PC-9 (cell line): ENCODE results near the gene CCDC88C. TPM values are rescaled to one million over a fixed set of nuclear protein-coding genes. Genes with fewer than 3 reads are reported as not detected.

Experiments used
- BruUV-seq: library from RNA; stranded (reverse); fragments of 400-500 nt; replicated peaks from 2 replicates; lab custom pipeline; 2021; lab: Mats Ljungman, UMichigan
- CTCF ChIA-PET: fragments of 300-600 bp; sonication (Branson Sonifier 250); formaldehyde crosslinking; loops from one replicate; lab custom pipeline; 2022; ENCODE audit warnings: antibody characterized with exemption; lab: Charles Lee
- POLR2A ChIA-PET: fragments of 300-600 bp; sonication (Branson Sonifier 250); formaldehyde crosslinking; loops from one replicate; lab custom pipeline; 2022; ENCODE audit warnings: antibody characterized with exemption; ENCODE audit not compliant: unreplicated experiment; lab: Charles Lee
- DNase-seq, 2 experiments: peaks; one replicate each; pipeline versions ENCODE4 v3.0.0 to v3.0.0-alpha.2; 2015 to 2022; ENCODE audit warnings: mixed read lengths in 1 of 2
- H2AFZ ChIP-seq: fragments of 200-600 bp; sonication (generic); 2 replicates; pipeline ENCODE4 v1.8.1; 2017; ENCODE audit warnings: antibody characterized with exemption
- H3F3A ChIP-seq: fragments of 200-600 bp; sonication (generic); 2 replicates; pipeline ENCODE4 v1.8.1; 2017; ENCODE audit warnings: antibody characterized with exemption, mild to moderate bottlenecking, low read depth; ENCODE audit not compliant: insufficient read depth
- H3K27ac ChIP-seq: fragments of 200-600 bp; sonication (generic); 2 replicates; pipeline ENCODE4 v1.6.1; 2016; ENCODE audit warnings: mixed run types
- H3K27me3 ChIP-seq: fragments of 200-600 bp; sonication (generic); 2 replicates; pipeline ENCODE4 v1.6.1; 2016; ENCODE audit warnings: low read depth, mixed run types; ENCODE audit not compliant: insufficient read depth
- H3K36me3 ChIP-seq: fragments of 200-600 bp; sonication (generic); 2 replicates; pipeline ENCODE4 v1.6.1; 2016; ENCODE audit warnings: low read depth, mixed run types
- H3K4me1 ChIP-seq: fragments of 200-600 bp; sonication (generic); replicated peaks from 2 replicates; pipeline ENCODE4 v1.6.1; 2016; ENCODE audit warnings: mixed run types; ENCODE audit not compliant: insufficient read depth
- H3K4me2 ChIP-seq: fragments of 200-600 bp; sonication (generic); 2 replicates; pipeline ENCODE4 v1.6.1; 2017; ENCODE audit warnings: mixed run types
- H3K4me3 ChIP-seq: fragments of 200-600 bp; sonication (generic); 2 replicates; pipeline ENCODE4 v1.6.1; 2016; ENCODE audit warnings: mixed run types
- H3K79me2 ChIP-seq: fragments of 200-600 bp; sonication (generic); 2 replicates; pipeline ENCODE4 v1.6.1; 2017; ENCODE audit warnings: low read depth, mixed run types
- H3K9me2 ChIP-seq: fragments of 200-600 bp; sonication (generic); 2 replicates; pipeline ENCODE4 v1.8.1; 2017; ENCODE audit warnings: mild to moderate bottlenecking; ENCODE audit not compliant: insufficient read depth
- H3K9me3 ChIP-seq: fragments of 200-600 bp; sonication (generic); 2 replicates; pipeline ENCODE4 v1.8.1; 2016; ENCODE audit warnings: low read depth; ENCODE audit not compliant: insufficient read depth
- H4K20me1 ChIP-seq: fragments of 200-600 bp; sonication (generic); 2 replicates; pipeline ENCODE4 v1.8.1; 2017; ENCODE audit not compliant: insufficient read depth
- EZH2 ChIP-seq: fragments of 200-600 bp; sonication (generic); IDR thresholded peaks from 2 replicates; pipeline ENCODE4 v1.8.0; 2017; ENCODE audit warnings: antibody characterized with exemption, low read depth
- intact Hi-C: fragments of 100-400 bp; cut with micrococcal nuclease; formaldehyde crosslinking; loops from one replicate; pipeline ENCODE4 v1.10.0; 2022; ENCODE audit not compliant: unreplicated experiment
- total RNA-seq: library from RNA; stranded (reverse); gene quantifications from 2 replicates; pipeline ENCODE4 v1.2.3, GENCODE V29; 2021
- TF ChIP-seq, protein P1 (sequence below): fragments of 200-600 bp; sonication (generic); conservative IDR thresholded peaks from 2 replicates; pipeline ENCODE4 v1.6.1; 2017; ENCODE audit warnings: mixed run types, antibody characterized with exemption, mild to moderate bottlenecking, moderate library complexity

CCDC88C gene
- total RNA-seq, 1 experiment from 2014 or later: 7.4 TPM

DNA sequence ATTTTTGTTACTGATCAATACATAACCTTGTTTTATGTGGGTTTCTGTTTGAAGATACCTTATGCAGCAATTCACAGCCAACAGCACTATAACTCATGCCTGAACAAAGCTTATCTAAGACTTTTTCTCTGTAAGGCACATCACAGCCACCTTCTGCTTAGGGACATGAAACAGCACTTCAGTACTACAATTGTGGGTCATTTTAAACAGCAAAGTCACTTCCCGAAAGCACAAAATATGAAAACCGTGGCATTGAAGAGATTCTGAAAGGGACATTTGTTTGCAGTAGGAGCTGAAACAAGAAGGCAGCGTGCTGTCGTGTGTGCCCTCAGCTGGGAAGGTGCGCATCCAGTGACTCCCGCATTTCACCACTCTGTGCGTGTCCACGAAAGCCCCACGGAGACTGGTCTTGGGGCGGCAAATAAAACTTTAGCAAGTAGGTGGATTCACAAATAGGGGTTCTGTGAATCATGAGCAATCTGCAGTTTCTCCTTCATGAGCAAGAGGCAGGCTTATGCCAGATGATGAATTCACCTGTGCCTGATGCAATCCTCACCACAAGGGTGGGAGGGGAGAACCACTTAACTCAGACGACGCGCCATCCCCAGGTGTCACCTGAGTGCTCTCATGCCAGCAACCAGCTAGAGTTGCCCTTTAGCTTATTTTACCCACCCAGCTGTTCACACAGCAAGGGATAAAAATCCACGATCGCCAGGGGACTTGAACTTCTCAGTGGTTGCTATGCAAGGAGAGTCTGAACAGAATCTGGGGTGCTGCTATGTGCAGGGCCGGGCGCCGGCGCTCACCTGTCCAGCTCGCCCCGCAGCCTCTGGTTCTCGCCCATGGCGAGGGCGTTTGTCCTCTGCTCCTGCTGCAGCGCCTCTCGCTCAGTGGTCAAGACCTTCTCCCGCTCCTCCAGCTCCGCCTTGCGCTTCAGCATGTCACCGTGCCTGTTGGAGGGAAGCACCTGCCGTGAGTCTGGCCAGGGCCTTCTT is 118.2 kb downstream of the CCDC88C start:
- Histone ChIP-seq H3K27ac (no peak overlapping the region), H2AFZ (no peak overlapping the region), H3K4me2 (no peak overlapping the region), H4K20me1 (no peaks in the 10 kb centered on the region), H3K36me3 (no peaks in the 10 kb centered on the region), H3K4me3 (no peak overlapping the region), H3K9me3 (no peaks in the 10 kb centered on the region), H3K79me2 (no peaks in the 10 kb centered on the region), H3F3A (no peaks in the 10 kb centered on the region), H3K4me1 (no peaks in the 10 kb centered on the region), H3K27me3 (no peaks in the 10 kb centered on the region), H3K9me2 (no peaks in the 10 kb centered on the region)
- intact Hi-C loops: no loop called here
- BruUV-seq: no TSS peak
- no peak for DNase-seq
- TF ChIP-seq EZH2: no peak
- TF ChIP-seq, protein P1, sequence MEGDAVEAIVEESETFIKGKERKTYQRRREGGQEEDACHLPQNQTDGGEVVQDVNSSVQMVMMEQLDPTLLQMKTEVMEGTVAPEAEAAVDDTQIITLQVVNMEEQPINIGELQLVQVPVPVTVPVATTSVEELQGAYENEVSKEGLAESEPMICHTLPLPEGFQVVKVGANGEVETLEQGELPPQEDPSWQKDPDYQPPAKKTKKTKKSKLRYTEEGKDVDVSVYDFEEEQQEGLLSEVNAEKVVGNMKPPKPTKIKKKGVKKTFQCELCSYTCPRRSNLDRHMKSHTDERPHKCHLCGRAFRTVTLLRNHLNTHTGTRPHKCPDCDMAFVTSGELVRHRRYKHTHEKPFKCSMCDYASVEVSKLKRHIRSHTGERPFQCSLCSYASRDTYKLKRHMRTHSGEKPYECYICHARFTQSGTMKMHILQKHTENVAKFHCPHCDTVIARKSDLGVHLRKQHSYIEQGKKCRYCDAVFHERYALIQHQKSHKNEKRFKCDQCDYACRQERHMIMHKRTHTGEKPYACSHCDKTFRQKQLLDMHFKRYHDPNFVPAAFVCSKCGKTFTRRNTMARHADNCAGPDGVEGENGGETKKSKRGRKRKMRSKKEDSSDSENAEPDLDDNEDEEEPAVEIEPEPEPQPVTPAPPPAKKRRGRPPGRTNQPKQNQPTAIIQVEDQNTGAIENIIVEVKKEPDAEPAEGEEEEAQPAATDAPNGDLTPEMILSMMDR: no peak
- ChIA-PET CTCF (no interaction called here), POLR2A (no interaction called here)

DNA sequence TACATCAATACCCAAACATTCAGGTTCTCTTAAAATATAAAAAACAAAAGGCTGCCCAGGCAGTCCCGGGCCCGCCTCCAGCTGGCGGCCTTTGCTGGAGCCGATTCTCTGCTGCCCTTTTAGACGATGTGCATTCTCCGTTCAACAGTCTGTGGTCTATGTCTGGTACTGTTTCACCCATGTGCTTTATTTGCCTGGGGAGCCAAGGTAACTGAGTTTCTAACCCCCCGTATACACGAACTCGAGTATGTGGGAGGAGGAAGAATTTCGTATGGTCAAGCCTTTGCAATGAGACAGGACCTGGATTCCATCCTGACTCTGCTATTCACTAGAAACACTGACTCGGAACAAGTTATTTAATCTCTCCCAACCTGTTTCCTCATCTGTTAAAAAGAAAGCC is 119.0 kb downstream of the CCDC88C start:
- Histone ChIP-seq H3K9me2 (no peaks in the 10 kb centered on the region), H3K4me1 (no peaks in the 10 kb centered on the region), H4K20me1 (no peaks in the 10 kb centered on the region), H3K27ac (no peak overlapping the region), H3K4me2 (no peak overlapping the region), H3K27me3 (no peaks in the 10 kb centered on the region), H3K4me3 (no peak overlapping the region), H3K36me3 (no peaks in the 10 kb centered on the region), H3K79me2 (no peaks in the 10 kb centered on the region), H2AFZ (no peak overlapping the region), H3F3A (no peaks in the 10 kb centered on the region), H3K9me3 (no peaks in the 10 kb centered on the region)
- BruUV-seq: no TSS peak
- CTCF ChIA-PET: interaction anchor here (0.5 kb wide), 1 partner anchor 613 kb away, joined by 5 read pairs; no protein-coding TSS in a partner anchor
- intact Hi-C loops: no loop called here
- TF ChIP-seq, protein P1: no peak
- TF ChIP-seq EZH2: no peak
- POLR2A ChIA-PET: no interaction called here
- no peak for DNase-seq

DNA sequence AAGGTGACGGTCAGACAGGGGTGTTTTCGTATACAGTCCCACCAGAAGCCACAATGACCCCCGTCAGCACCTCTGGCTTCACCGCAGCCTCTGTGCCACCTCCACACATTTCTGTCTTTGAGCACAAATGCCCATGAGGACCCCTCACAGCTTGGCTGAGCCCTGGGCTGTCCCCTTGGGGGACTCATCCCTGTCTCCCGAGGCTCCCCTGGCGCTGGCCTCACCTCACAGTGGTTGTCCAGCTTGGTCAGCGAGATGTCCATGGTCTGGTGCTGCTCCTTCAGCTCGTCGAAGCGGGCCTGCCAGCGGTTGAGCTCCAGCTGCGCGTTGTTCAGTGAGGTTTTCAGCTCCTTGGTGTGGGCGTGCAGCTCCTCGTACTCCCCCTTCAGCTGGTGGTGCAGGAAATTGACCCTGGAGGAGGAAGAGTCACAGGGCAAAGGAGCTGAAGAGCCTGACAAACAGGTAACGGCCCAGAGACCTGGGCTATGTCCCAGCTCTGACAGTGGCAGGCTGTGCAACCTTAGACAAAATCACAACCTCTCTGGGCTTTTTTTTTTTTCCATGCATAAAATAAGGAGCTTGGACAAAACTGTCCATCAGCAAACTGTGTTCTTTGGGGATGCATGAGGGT is 120.4 kb downstream of the CCDC88C start:
- H3K9me2 ChIP-seq: no peaks in the 10 kb centered on the region
- H3K79me2 ChIP-seq: no peaks in the 10 kb centered on the region
- H2AFZ ChIP-seq: no peak overlapping the region
- ChIA-PET POLR2A (no interaction called here), CTCF (no interaction called here)
- H3K4me3 ChIP-seq: no peak overlapping the region
- no peaks in the 10 kb centered on the region for H3F3A ChIP-seq
- no peaks in the 10 kb centered on the region for H3K4me1 ChIP-seq
- no peaks in the 10 kb centered on the region for H3K36me3 ChIP-seq
- no peaks in the 10 kb centered on the region for H3K9me3 ChIP-seq
- no peak overlapping the region for H3K27ac ChIP-seq
- TF ChIP-seq EZH2: no peak
- TF ChIP-seq, protein P1: no peak
- DNase-seq: no peak
- no peak overlapping the region for H3K4me2 ChIP-seq
- H3K27me3 ChIP-seq: no peaks in the 10 kb centered on the region
- H4K20me1 ChIP-seq: no peaks in the 10 kb centered on the region
- BruUV-seq: no TSS peak
- intact Hi-C loops: no loop called here
